GM23248 (cell line): ENCODE measurements around the gene RETSAT.

ENCODE experiments used
- EZH2 ChIP-seq: fragments of 200-600 bp; sonication (generic); IDR thresholded peaks from 2 replicates; pipeline ENCODE4 v1.6.1; 2018; ENCODE audit warnings: antibody characterized with exemption, mild to moderate bottlenecking; ENCODE audit not compliant: insufficient read depth, poor library complexity, severe bottlenecking
- EZH2phosphoT487 ChIP-seq: fragments of 200-600 bp; sonication (generic); IDR thresholded peaks from 2 replicates; pipeline ENCODE4 v1.6.1; 2018; ENCODE audit warnings: antibody characterized with exemption, moderate library complexity, mild to moderate bottlenecking, low read depth; ENCODE audit not compliant: insufficient read depth

DNA sequence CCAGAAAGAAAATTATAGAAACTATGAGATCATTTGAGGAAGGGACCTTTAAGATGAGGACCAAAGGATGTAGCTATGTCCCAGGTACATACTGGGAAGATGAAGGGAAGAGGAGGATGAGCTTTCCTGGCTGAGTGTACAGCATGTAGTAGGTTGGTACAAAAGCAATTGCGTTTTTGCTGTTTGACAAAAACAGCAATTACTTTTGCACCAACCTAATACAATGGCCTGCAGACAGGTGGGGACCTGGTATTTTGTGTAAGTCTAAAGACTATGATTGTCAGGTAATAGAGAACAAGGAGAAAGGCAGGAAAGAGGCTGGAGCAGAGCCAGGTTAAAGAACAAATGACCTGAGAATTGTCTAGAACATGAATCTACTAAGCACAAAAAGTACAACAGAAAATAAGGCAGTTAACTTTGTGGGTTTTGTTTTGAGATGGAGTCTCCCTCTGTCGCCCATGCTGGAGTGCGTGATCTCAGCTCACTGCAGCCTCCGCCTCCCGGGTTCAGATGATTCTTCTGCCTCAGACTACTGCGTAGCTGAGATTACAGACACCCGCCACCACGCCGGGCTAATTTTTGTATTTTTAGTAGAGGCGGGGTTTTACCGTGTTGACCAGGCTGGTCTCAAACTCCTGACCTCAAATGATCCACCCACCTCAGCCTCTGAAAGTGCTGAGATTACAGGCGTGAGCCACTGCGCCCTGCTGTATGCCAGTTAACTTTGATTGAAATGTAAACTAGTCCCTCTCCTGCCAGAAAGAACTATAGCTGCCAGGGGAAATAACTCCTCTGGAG, 23.3 kb downstream of the RETSAT start:
- TF ChIP-seq EZH2 (no peak), EZH2phosphoT487 (no peak)
